Duodenal mucosa (tissue), 2 donors: ENCODE measurements around the gene DZIP1L.

Source experiments
- H3K27ac ChIP-seq: one replicate; pipeline ENCODE4 v1.7.0; 2013; ENCODE audit warnings: low read depth, low read length
- H3K27me3 ChIP-seq, 2 donors: one replicate each; pipeline ENCODE4 v1.7.0; 2013; ENCODE audit warnings: low read length in 2 of 2, control low read depth in 1 of 2; ENCODE audit not compliant: insufficient read depth in 2 of 2, control insufficient read depth in 1 of 2
- H3K36me3 ChIP-seq, 2 donors: one replicate each; pipeline ENCODE4 v1.7.0; 2013; ENCODE audit warnings: low read length in 2 of 2, control low read depth in 1 of 2; ENCODE audit not compliant: insufficient read depth in 2 of 2, control insufficient read depth in 1 of 2
- H3K4me1 ChIP-seq, 2 donors: one replicate each; pipeline ENCODE4 v1.7.0; 2013; ENCODE audit warnings: low read length in 2 of 2, control low read depth in 1 of 2; ENCODE audit not compliant: insufficient read depth in 2 of 2, control insufficient read depth in 1 of 2
- H3K4me3 ChIP-seq, 2 donors: one replicate each; pipeline ENCODE4 v1.7.0; 2013; ENCODE audit warnings: low read length in 2 of 2, low read depth in 1 of 2
- H3K9ac ChIP-seq, 2 donors: one replicate each; pipeline ENCODE4 v1.7.0; 2013; ENCODE audit warnings: low read length in 2 of 2, low read depth in 1 of 2
- H3K9me3 ChIP-seq, 2 donors: one replicate each; pipeline ENCODE4 v1.7.0; 2013; ENCODE audit warnings: low read length in 2 of 2, control low read depth in 1 of 2; ENCODE audit not compliant: control insufficient read depth in 1 of 2

The DZIP1L gene

GRCh38 chr3:138070006-138070405 is 45.4 kb downstream of the DZIP1L start:
- H3K36me3 ChIP-seq = peaks cover 4 to 5% of the 10 kb centered on the region in 2 donors
- H3K9ac ChIP-seq = no peak overlapping the region
- no peak overlapping the region for H3K27ac ChIP-seq

GRCh38 chr3:138068579-138069174 is 46.7 kb downstream of the DZIP1L start:
- Histone ChIP-seq H3K36me3 (peaks cover 4 to 5% of the 10 kb centered on the region in 2 donors), H3K9me3 (no peaks in the 10 kb centered on the region), H3K4me3 (no peak overlapping the region), H3K9ac (no peak overlapping the region), H3K27ac (no peak overlapping the region), H3K4me1 (no peaks in the 10 kb centered on the region), H3K27me3 (no peaks in the 10 kb centered on the region)

More at GRCh38 chr3:138070006-138070405, 45.4 kb downstream of the DZIP1L start:
- Histone ChIP-seq H3K27me3 (no peaks in the 10 kb centered on the region), H3K9me3 (no peaks in the 10 kb centered on the region), H3K4me3 (no peak overlapping the region), H3K4me1 (no peaks in the 10 kb centered on the region)

- no peaks in the 10 kb centered on the region for H3K9me3 ChIP-seq
- no peak overlapping the region for H3K27ac ChIP-seq
- H3K4me1 ChIP-seq = no peaks in the 10 kb centered on the region
- no peak overlapping the region for H3K4me3 ChIP-seq
- peaks cover 4 to 5% of the 10 kb centered on the region in 2 donors for H3K36me3 ChIP-seq
- H3K9ac ChIP-seq = no peak overlapping the region
- no peaks in the 10 kb centered on the region for H3K27me3 ChIP-seq
These were observed 47.4 kb downstream of the DZIP1L start for GRCh38 chr3:138068046-138068445.

GRCh38 chr3:138066972-138067371 is 48.4 kb downstream of the DZIP1L start:
- Histone ChIP-seq H3K27me3 (no peaks in the 10 kb centered on the region), H3K4me1 (no peaks in the 10 kb centered on the region), H3K27ac (no peak overlapping the region), H3K4me3 (no peak overlapping the region), H3K9ac (no peak overlapping the region), H3K36me3 (peaks cover 4 to 5% of the 10 kb centered on the region in 2 donors), H3K9me3 (no peaks in the 10 kb centered on the region)

- Histone ChIP-seq H3K27ac (no peak overlapping the region), H3K36me3 (peaks cover 4 to 5% of the 10 kb centered on the region in 2 donors), H3K27me3 (no peaks in the 10 kb centered on the region), H3K9ac (no peak overlapping the region), H3K4me3 (no peak overlapping the region), H3K9me3 (no peaks in the 10 kb centered on the region), H3K4me1 (no peaks in the 10 kb centered on the region)
These were observed 49.0 kb downstream of the DZIP1L start for GRCh38 chr3:138066383-138066782.

GRCh38 chr3:138065949-138066348 is 49.5 kb downstream of the DZIP1L start:
- no peaks in the 10 kb centered on the region for H3K4me1 ChIP-seq
- H3K4me3 ChIP-seq = no peak overlapping the region
- peaks cover 3 to 4% of the 10 kb centered on the region in 2 donors for H3K36me3 ChIP-seq

GRCh38 chr3:138063416-138063815 is 52.0 kb downstream of the DZIP1L start:
- H3K9ac ChIP-seq = no peak overlapping the region
- no peak overlapping the region for H3K27ac ChIP-seq
- peaks cover 3 to 4% of the 10 kb centered on the region in 2 donors for H3K36me3 ChIP-seq
- no peaks in the 10 kb centered on the region for H3K4me1 ChIP-seq
- H3K27me3 ChIP-seq = no peaks in the 10 kb centered on the region
- no peak overlapping the region for H3K4me3 ChIP-seq
- no peaks in the 10 kb centered on the region for H3K9me3 ChIP-seq

More at GRCh38 chr3:138065949-138066348, 49.5 kb downstream of the DZIP1L start:
- Histone ChIP-seq H3K9ac (no peak overlapping the region), H3K9me3 (no peaks in the 10 kb centered on the region), H3K27me3 (no peaks in the 10 kb centered on the region), H3K27ac (no peak overlapping the region)

- no peak overlapping the region for H3K27ac ChIP-seq
- no peak overlapping the region for H3K4me3 ChIP-seq
- peaks cover 3 to 4% of the 10 kb centered on the region in 2 donors for H3K36me3 ChIP-seq
- no peaks in the 10 kb centered on the region for H3K9me3 ChIP-seq
- H3K9ac ChIP-seq = no peak overlapping the region
- H3K27me3 ChIP-seq = no peaks in the 10 kb centered on the region
- H3K4me1 ChIP-seq = no peaks in the 10 kb centered on the region
These were observed 52.8 kb downstream of the DZIP1L start for GRCh38 chr3:138062626-138063025.

- Histone ChIP-seq H3K4me1 (no peaks in the 10 kb centered on the region), H3K27ac (no peak overlapping the region), H3K36me3 (peaks cover under 1 to 3% of the 10 kb centered on the region in 2 donors), H3K27me3 (no peaks in the 10 kb centered on the region), H3K9ac (no peak overlapping the region), H3K4me3 (no peak overlapping the region), H3K9me3 (no peaks in the 10 kb centered on the region)
These were observed 53.4 kb downstream of the DZIP1L start for GRCh38 chr3:138062037-138062436.

- H3K36me3 ChIP-seq = no peaks in the 10 kb centered on the region
- no peak overlapping the region for H3K27ac ChIP-seq
- H3K9me3 ChIP-seq = no peaks in the 10 kb centered on the region
- no peaks in the 10 kb centered on the region for H3K4me1 ChIP-seq
- H3K27me3 ChIP-seq = no peaks in the 10 kb centered on the region
- no peak overlapping the region for H3K4me3 ChIP-seq
- H3K9ac ChIP-seq = no peak overlapping the region
These were observed 54.6 kb downstream of the DZIP1L start for GRCh38 chr3:138060792-138061191.
